NCI-H2171 (cell line): ENCODE measurements around the gene IL22.

ENCODE experiments used
- DNase-seq: peaks from one replicate; lab custom pipeline; 2025; lab: John Stamatoyannopoulos, UW

Gene IL22

GRCh38 chr12:68229956-68230355, 23.4 kb downstream of the IL22 start:
- no peak for DNase-seq

GRCh38 chr12:68227356-68227755, 26.0 kb downstream of the IL22 start:
- no peak for DNase-seq

- no peak for DNase-seq
These were observed 27.6 kb downstream of the IL22 start, which contains the start of gene IL26 for GRCh38 chr12:68225576-68226476. IL26 (minus strand) TSS chr12:68225810; CDS start chr12:68225756, 54 bp downstream.

GRCh38 chr12:68224613-68225285, 28.7 kb downstream of the IL22 start:
- no peak for DNase-seq

GRCh38 chr12:68223067-68223747, 30.2 kb downstream of the IL22 start:
- DNase-seq = peak; percentile 82

GRCh38 chr12:68222326-68222725, 31.1 kb downstream of the IL22 start:
- DNase-seq = peak; percentile 56

- DNase-seq = no peak
These were observed 31.9 kb downstream of the IL22 start for GRCh38 chr12:68221497-68221896.

- no peak for DNase-seq
These were observed 42.5 kb downstream of the IL22 start for GRCh38 chr12:68210875-68211274.

- DNase-seq = peak; percentile 70
These were observed 44.2 kb downstream of the IL22 start for GRCh38 chr12:68209048-68209728.

GRCh38 chr12:68207276-68207675, 46.1 kb downstream of the IL22 start:
- peak; percentile 41 for DNase-seq

GRCh38 chr12:68206446-68206845, 47.0 kb downstream of the IL22 start:
- peak; percentile 56 for DNase-seq

- DNase-seq = no peak
These were observed 49.9 kb downstream of the IL22 start for GRCh38 chr12:68203460-68203875.

GRCh38 chr12:68200854-68201253, 52.5 kb downstream of the IL22 start:
- DNase-seq = no peak

- DNase-seq = no peak
These were observed 54.3 kb downstream of the IL22 start for GRCh38 chr12:68199127-68199526.

GRCh38 chr12:68198507-68199086, 54.8 kb downstream of the IL22 start:
- DNase-seq = no peak
